PC-3 (cell line): Measurements from ENCODE around the gene MLKL. TPM values are rescaled to one million over a fixed set of nuclear protein-coding genes. Genes with fewer than 3 reads are reported as not detected.

ENCODE experiments used
- ATAC-seq: fragments of 200-7000 bp; cut with Tn5 transposase; 2 replicates; pipeline ENCODE4 v1.9.1; 2020; ENCODE audit warnings: mild to moderate bottlenecking, moderate library complexity
- BruUV-seq: library from RNA; stranded (reverse); fragments of 400-500 nt; replicated peaks from 2 replicates; lab custom pipeline; 2021; lab: Mats Ljungman, UMichigan
- CTCF ChIA-PET: fragments of 300-600 bp; sonication (Branson Sonifier 250); formaldehyde crosslinking; loops from one replicate; lab custom pipeline; 2022; ENCODE audit warnings: antibody characterized with exemption; lab: Charles Lee
- POLR2A ChIA-PET: fragments of 300-600 bp; sonication (Branson Sonifier 250); formaldehyde crosslinking; loops from one replicate; lab custom pipeline; 2022; ENCODE audit warnings: antibody characterized with exemption; ENCODE audit not compliant: unreplicated experiment; lab: Charles Lee
- DNase-seq: peaks from one replicate; pipeline ENCODE4 v3.0.0-alpha.2; 2015
- H2AFZ ChIP-seq: fragments of 300-600 bp; sonication (generic); 2 replicates; pipeline ENCODE4 v1.6.0; 2016; ENCODE audit warnings: antibody characterized with exemption, low read length
- H3F3A ChIP-seq: fragments of 300-600 bp; sonication (generic); one replicate; pipeline ENCODE4 v1.6.0; 2017; ENCODE audit warnings: antibody characterized with exemption, low read length, control low read depth, mild to moderate bottlenecking; ENCODE audit not compliant: unreplicated experiment
- H3K27ac ChIP-seq: fragments of 300-600 bp; sonication (generic); 2 replicates; pipeline ENCODE4 v1.5.1; 2016; ENCODE audit warnings: mild to moderate bottlenecking, low read length
- H3K27me3 ChIP-seq: fragments of 300-600 bp; sonication (generic); 2 replicates; pipeline ENCODE4 v1.6.1; 2016; ENCODE audit warnings: low read length, mixed read lengths
- H3K36me3 ChIP-seq: fragments of 300-600 bp; sonication (generic); 2 replicates; pipeline ENCODE4 v1.6.1; 2016; ENCODE audit warnings: low read depth, mixed run types, low read length, mixed read lengths
- H3K4me1 ChIP-seq: fragments of 300-600 bp; sonication (generic); 2 replicates; pipeline ENCODE4 v1.5.1; 2016; ENCODE audit warnings: low read length; ENCODE audit not compliant: insufficient read depth
- H3K4me2 ChIP-seq: fragments of 300-600 bp; sonication (generic); 2 replicates; pipeline ENCODE4 v1.6.0; 2016; ENCODE audit warnings: low read length
- H3K4me3 ChIP-seq: fragments of 300-600 bp; sonication (generic); 2 replicates; pipeline ENCODE4 v1.5.1; 2016; ENCODE audit warnings: mild to moderate bottlenecking, low read length, mixed read lengths
- H3K79me2 ChIP-seq: fragments of 300-600 bp; sonication (generic); 2 replicates; pipeline ENCODE4 v1.6.1; 2017; ENCODE audit warnings: low read length, mixed read lengths
- H3K9ac ChIP-seq: fragments of 300-600 bp; sonication (generic); 2 replicates; pipeline ENCODE4 v1.6.0; 2016; ENCODE audit warnings: mild to moderate bottlenecking, low read length
- H3K9me2 ChIP-seq: fragments of 300-600 bp; sonication (generic); replicated peaks from 2 replicates; pipeline ENCODE4 v1.6.1; 2016; ENCODE audit warnings: mixed run types, low read length, mixed read lengths
- H3K9me3 ChIP-seq: fragments of 300-600 bp; sonication (generic); 2 replicates; pipeline ENCODE4 v1.6.1; 2016; ENCODE audit warnings: low read length, mixed read lengths
- H4K20me1 ChIP-seq: fragments of 300-600 bp; sonication (generic); 2 replicates; pipeline ENCODE4 v1.6.1; 2016; ENCODE audit warnings: low read length, mixed read lengths
- CTCF ChIP-seq: fragments of 300-600 bp; sonication (generic); conservative IDR thresholded peaks from 2 replicates; pipeline ENCODE4 v1.5.1; 2017; ENCODE audit warnings: antibody characterized with exemption, low read depth, mild to moderate bottlenecking, low read length
- EZH2 ChIP-seq: fragments of 300-600 bp; sonication (generic); IDR thresholded peaks from one replicate; pipeline ENCODE4 v1.6.1; 2017; ENCODE audit warnings: antibody characterized with exemption, mild to moderate bottlenecking, low read length; ENCODE audit not compliant: unreplicated experiment
- EZH2phosphoT487 ChIP-seq: fragments of 300-600 bp; sonication (generic); IDR thresholded peaks from 2 replicates; pipeline ENCODE4 v1.6.1; 2018; ENCODE audit warnings: mild to moderate bottlenecking, antibody characterized with exemption, low read length, borderline replicate concordance
- intact Hi-C: fragments of 100-400 bp; cut with micrococcal nuclease; formaldehyde crosslinking; loops from 2 replicates; pipeline ENCODE4 v1.9.0; 2023
- total RNA-seq: library from RNA; depleted of rRNA; stranded (reverse); fragments of >200 nt; gene quantifications from 2 replicates; pipeline ENCODE4 v1.2.3, GENCODE V29; 2014

MLKL gene
- total RNA-seq, 1 experiment from 2014 or later, result 30.9 TPM

DNA sequence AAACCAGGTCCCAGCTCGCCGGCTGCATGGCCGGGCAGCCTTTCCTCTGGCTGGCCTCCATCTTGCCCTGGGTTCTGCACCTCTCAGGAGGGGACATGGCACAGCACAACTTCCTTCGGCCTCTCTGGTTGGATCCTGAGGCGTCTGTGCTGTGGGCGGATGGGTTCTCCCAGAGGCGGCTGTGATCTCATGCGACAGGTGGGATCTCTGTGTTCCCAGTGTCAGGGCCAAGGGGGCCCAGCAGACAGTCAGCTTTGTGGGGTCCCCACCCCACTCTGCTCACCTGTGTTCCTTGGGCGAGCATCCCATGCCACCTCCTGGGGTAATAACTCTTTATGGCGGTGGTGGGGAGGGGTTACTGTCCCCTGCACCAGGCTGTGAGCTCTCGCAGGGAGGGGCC lies 38.2 kb upstream of the MLKL start:
- no TSS peak for BruUV-seq
- TF ChIP-seq CTCF (no peak), EZH2phosphoT487 (no peak), EZH2 (no peak)
- H3K9me3 ChIP-seq, result no peaks in the 10 kb centered on the region
- H2AFZ ChIP-seq, result no peak overlapping the region
- DNase-seq (no peak), ATAC-seq (no peak)
- no peaks in the 10 kb centered on the region for H3K27me3 ChIP-seq
- no peaks in the 10 kb centered on the region for H4K20me1 ChIP-seq
- H3K36me3 ChIP-seq, result no peaks in the 10 kb centered on the region
- intact Hi-C loops, result no loop called here
- H3K4me2 ChIP-seq, result peak overlapping the region; percentile 46; the same call in 1 of the 2 replicates
- peaks cover 59% of the 10 kb centered on the region for H3K4me1 ChIP-seq
- H3K4me3 ChIP-seq, result no peak overlapping the region
- POLR2A ChIA-PET, result no interaction called here
- H3F3A ChIP-seq, result no peaks in the 10 kb centered on the region
- H3K27ac ChIP-seq, result peak overlapping the region; percentile 90
- CTCF ChIA-PET, result interaction anchor here (0.6 kb wide), 1 partner anchor 278 kb away, joined by 3 read pairs; no protein-coding TSS in a partner anchor
- H3K9me2 ChIP-seq, result no peaks in the 10 kb centered on the region
- peak overlapping the region; percentile 82 for H3K9ac ChIP-seq
- H3K79me2 ChIP-seq, result no peaks in the 10 kb centered on the region

- peak overlapping the region; percentile 90 for H3K27ac ChIP-seq
- CTCF ChIA-PET, result interaction anchor here (0.6 kb wide), 1 partner anchor 277 kb away, joined by 3 read pairs; no protein-coding TSS in a partner anchor
- peak overlapping the region; percentile 88 for H3K9ac ChIP-seq
- no peaks in the 10 kb centered on the region for H3F3A ChIP-seq
- no peak overlapping the region for H2AFZ ChIP-seq
- TF ChIP-seq EZH2phosphoT487 (no peak), CTCF (no peak), EZH2 (no peak)
- POLR2A ChIA-PET, result no interaction called here
- no peaks in the 10 kb centered on the region for H3K79me2 ChIP-seq
- H3K36me3 ChIP-seq, result no peaks in the 10 kb centered on the region
- H3K9me2 ChIP-seq, result no peaks in the 10 kb centered on the region
- ATAC-seq, result peak; percentile 64
- peak; percentile 77 for DNase-seq
- H3K4me1 ChIP-seq, result peaks cover 53% of the 10 kb centered on the region
- H3K4me2 ChIP-seq, result peak overlapping the region; percentile 46
- H3K27me3 ChIP-seq, result no peaks in the 10 kb centered on the region
- BruUV-seq, result no TSS peak
- intact Hi-C loops, result no loop called here
- H4K20me1 ChIP-seq, result no peaks in the 10 kb centered on the region
- no peaks in the 10 kb centered on the region for H3K9me3 ChIP-seq
- H3K4me3 ChIP-seq, result no peak overlapping the region
Measured at GRCh38 chr16:74738113-74738541, 37.5 kb upstream of the MLKL start.

DNA sequence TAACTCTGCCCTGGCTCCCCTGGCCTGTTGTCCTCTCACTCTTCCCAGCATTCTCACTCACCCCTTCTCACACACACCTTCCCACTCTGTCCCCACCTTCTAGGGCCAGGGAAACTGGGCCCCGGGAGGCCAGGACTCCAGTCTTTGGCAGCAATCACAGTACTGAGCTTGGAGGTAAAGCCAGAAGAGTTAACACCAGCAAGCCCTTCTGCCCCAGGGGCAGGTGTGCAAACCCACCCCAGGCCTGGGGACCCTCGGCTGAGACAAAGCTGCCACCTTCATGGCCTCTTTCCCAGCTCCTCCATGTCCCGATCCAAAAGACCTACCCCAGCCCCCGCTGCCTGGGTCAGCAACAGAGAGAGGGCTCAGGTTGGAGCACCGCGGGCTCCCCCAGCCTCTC lies 36.9 kb upstream of the MLKL start:
- H3K9me3 ChIP-seq, result no peaks in the 10 kb centered on the region
- no peaks in the 10 kb centered on the region for H3K79me2 ChIP-seq
- intact Hi-C loops, result no loop called here
- H3F3A ChIP-seq, result no peaks in the 10 kb centered on the region
- peak overlapping the region; percentile 90 for H3K27ac ChIP-seq
- H3K9ac ChIP-seq, result peak overlapping the region; percentile 88
- TF ChIP-seq EZH2phosphoT487 (no peak), EZH2 (no peak), CTCF (no peak)
- DNase-seq, result no peak
- no peak overlapping the region for H2AFZ ChIP-seq
- H3K27me3 ChIP-seq, result no peaks in the 10 kb centered on the region
- no peaks in the 10 kb centered on the region for H3K9me2 ChIP-seq
- ChIA-PET CTCF (no interaction called here), POLR2A (no interaction called here)
- no peaks in the 10 kb centered on the region for H4K20me1 ChIP-seq
- no peak overlapping the region for H3K4me3 ChIP-seq
- H3K36me3 ChIP-seq, result no peaks in the 10 kb centered on the region
- BruUV-seq, result TSS peak; percentile 51
- no peak for ATAC-seq
- peak overlapping the region; percentile 46 for H3K4me2 ChIP-seq
- peaks cover 48% of the 10 kb centered on the region for H3K4me1 ChIP-seq
